Stimulated activated CD8-positive, alpha-beta memory T cell treated with anti-CD3 and anti-CD28 coated beads, Interleukin-4, amount 100 ng/mL, for 48 hours (primary cell): ENCODE results near the gene PRLR.
"Not testable (repeated sequence)": the region's sequence is repeated elsewhere in the genome, so short reads cannot be mapped to it uniquely, and the experiment has no call there.

ENCODE experiments used
- DNase-seq: peaks from one replicate; pipeline ENCODE4 v3.0.0-alpha.2; 2020

The PRLR gene

DNA sequence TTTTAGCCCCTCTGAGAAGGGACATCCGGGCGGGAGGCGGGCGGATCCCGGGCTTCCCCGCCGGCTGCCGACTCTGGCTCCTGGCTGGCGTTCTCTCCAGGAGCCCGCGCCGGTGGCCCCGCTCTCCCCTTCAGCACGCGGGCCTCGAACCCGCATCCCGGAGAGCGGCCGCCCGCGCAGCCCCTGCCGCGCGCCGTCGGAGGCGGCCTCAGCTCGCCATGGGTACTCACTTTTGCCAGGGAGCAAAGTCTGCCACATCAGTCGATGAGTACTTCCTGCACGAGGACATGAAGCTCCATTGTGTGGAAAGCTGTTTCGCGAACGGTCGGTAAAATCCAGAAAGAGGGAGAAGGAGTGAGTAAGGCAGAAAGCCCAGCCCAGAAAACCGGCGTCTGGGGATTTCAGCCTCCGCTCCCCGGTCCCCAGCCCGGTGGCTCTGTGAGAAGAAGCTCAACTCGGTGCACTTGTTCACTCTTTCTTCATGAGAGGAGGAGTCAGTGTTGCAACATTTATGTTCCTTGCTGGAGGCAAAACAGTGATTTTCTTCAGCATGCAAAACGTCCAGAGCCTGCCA is at the start of gene PRLR:
TSS of gene PRLR (minus strand) at position 450 of the 574 bp plus-strand sequence. CDS start 140,867 bp downstream, outside the sequence.
- no peak for DNase-seq

DNA sequence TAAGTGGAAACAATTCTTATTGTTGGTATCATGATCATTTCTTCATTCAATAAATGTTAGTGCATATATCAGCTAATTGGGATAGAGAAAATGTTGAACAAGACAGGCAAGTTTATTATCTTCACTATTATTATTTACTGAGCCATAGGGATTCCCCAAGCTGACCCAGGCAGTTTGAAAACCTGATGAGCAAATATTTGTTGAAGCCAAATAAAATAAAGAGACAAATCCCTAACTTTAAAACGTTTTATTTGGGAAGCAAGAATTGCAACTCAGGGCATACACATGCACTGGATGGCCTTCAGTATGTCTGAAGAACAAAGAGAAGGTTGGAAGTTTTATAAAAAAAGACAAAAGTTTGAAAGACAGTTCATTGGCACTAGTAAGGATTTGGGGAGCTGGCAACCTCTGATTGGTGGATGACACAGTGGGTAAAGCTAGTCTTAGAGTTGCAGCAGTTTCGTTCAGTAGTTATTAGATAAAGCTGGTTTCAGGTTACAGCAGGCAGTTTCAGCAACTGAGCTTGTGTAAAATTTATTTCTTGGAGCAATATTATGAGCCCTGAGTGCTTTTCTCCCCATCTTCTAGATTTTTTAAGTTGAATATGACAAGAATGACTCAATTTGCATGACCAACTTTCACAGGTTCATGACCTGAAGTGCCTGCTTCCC is 44.7 kb upstream of the PRLR start:
- no peak for DNase-seq

DNA sequence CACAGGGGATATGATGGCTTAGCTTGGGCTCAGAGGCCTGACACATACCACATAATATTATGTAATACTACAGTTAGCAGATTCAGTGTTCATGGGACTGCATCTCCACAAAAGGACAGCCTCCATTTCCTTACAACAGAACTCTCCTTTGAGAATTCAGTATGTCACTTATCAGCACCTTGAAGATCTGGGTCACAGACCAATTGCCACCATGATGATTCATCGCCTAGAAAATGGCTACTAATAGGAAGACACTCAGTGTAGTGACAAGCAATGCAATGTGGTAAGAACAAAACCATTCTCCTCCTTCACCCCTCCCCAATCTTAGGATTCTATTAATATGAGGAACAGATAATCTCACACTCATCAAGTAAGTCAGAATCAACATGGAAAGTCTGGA is 38.7 kb upstream of the PRLR start:
- no peak for DNase-seq

DNA sequence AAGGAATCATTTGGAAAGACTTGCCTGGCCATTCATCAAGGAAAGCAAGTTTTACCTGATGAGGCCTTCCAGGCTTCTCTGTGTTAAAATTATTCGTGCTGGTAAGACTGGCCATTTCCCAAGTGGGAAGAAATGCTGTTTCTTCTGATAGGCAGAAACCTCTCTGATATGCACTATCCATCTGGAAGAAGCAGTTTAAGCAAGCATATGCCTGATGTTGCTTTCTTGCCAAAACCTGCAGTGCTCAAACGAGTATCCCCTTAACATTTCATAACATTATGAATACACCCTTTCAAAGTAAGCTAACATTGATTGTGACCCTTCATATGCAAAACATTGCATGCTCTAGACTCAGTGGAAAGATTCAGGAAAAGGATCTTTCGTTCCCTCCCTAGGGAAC is 36.0 kb upstream of the PRLR start:
- DNase-seq: no peak

DNA sequence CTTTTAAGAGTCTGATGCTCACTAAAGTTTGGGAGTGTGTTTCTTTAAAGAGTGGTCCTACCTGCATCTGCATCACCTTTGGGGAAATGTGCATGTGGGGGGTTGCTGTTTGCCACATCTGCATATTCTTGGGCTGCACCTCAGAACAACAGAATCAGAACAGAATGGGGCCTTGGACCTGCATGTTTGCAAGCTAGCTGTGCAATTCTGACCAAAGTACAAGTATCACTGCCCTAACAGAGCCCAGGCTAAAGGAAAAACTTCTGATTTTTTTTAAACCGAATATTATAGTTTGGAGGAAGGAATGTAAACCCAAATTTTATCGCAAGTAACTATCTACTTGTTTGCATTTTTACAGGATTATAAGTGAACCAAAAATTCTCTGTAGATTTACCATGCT is 34.2 kb upstream of the PRLR start:
- no peak for DNase-seq

DNA sequence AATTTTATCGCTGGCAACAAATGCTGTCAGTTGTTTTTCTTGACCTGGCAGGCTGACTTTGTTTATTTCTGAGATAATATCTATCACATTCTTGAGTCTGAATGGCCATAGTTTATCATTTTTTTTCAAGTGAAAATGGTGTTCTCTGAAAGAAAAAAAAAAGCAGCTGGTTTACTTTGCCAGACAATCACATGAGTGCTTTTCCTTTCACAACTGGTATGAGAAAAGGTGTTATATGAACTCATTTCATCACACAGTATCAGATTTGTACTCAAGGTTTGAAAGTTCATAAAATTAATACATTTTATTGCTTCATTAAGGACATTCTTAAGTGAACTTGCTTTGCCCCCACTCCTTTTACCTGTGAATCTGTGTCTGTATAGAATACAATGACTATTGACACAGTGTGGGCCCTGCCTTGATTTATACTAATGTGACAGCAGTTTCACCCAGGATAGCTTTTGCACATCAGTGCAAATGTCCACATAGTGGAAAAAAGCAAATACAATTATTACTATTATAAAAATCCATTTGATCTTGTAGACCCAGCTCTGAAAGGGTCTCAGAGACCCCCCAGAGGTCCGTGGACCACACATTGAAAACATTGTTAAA is 33.1 kb upstream of the PRLR start:
- DNase-seq: no peak

DNA sequence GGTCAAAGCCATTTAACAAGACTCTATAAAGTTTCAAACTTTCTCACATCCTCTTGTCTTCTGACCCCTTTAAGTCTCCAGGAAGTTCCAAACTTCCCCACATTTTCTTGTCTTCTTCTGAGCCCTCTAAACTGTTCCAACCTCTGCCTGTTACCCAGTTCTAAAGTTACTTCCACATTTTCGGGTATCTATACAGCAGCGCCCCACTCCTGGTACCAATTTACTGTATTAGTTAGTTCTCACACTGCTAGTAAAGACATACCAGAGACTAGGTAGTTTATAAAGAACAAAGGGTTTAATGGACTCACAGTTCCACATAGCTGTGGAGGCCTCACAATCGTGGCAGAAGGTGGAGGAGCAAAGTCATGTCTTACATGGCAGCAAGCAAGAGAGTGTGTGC is 23.3 kb upstream of the PRLR start:
- DNase-seq: no peak

DNA sequence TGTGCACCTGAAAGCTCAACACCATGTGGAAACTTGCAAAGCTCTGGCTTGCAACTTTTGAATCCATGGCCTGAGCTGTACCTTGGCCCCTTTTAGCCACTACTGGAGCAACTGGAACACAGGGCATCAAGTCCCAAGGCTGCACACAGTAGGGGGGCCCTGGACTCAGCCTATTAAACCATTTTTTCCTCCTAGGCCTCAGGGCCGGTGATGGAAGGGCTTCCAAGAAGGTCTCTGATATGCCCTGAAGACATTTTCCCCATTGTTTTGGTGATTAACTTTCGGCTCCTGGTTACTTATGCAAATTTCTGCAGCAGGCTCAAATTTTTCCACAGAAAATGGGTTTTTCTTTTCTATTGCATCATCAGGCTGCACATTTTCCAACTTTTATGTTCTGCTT is 22.7 kb upstream of the PRLR start:
- no peak for DNase-seq

DNA sequence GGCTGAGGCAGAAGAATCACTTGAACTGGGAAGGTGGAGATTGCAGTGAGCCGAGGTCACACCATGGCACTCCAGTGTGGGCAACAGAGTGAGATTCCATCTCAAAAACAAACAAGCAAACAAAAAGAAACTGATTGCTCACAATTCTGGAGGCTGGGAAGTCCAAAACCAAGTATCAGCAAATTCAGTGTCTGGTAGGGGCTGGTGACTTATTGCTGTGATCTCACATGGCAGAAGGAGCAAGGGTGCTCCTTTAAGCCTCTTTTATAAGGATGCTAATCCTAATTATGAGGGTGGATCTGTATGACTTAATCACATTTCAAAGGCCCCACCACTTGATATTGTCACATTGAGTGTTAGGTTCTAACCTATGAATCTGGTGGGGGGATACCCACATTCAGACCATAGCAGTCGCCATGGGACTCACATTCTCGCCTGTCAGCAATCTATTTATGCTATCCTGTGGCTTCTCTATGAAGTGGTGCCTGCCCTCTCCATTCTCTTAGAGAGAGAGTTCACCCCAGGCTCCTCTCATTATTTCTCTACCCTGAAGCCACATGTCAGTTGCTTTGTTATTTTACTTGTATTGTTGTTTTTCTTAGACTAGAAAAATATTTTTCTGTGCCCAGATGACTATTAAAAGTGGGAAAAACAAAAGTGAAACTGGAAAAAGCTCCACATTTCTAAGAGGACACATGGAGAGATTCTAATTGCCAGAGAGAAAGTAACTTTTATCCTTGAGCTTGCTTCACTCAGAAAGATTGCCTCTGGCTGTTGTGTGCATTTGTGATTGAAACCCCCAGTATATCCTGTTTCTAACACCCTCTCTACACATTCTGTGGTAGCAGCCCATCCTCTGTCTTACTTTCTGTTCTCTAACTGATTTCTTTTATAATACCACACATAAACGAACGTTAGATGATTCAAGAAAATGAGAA is 18.8 kb upstream of the PRLR start:
- DNase-seq: no peak

DNA sequence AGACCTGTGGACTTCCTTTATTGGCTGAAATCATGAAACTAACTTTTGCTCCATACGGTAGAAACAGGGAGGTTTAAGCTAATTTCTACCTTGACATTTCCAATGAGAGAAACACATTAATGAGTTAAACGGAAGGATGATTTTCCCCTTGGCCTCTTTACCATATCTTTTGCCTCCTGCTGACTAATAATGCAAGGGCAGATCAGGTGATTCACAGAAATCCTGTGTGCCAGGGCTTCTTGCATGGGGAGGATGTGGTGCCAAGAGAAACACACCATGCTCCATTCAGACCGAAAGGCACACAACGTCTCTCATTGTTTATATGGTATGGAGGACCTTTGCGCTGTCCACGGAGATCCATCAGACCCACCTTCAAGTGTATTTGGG is 17.4 kb upstream of the PRLR start:
- DNase-seq: no peak

DNA sequence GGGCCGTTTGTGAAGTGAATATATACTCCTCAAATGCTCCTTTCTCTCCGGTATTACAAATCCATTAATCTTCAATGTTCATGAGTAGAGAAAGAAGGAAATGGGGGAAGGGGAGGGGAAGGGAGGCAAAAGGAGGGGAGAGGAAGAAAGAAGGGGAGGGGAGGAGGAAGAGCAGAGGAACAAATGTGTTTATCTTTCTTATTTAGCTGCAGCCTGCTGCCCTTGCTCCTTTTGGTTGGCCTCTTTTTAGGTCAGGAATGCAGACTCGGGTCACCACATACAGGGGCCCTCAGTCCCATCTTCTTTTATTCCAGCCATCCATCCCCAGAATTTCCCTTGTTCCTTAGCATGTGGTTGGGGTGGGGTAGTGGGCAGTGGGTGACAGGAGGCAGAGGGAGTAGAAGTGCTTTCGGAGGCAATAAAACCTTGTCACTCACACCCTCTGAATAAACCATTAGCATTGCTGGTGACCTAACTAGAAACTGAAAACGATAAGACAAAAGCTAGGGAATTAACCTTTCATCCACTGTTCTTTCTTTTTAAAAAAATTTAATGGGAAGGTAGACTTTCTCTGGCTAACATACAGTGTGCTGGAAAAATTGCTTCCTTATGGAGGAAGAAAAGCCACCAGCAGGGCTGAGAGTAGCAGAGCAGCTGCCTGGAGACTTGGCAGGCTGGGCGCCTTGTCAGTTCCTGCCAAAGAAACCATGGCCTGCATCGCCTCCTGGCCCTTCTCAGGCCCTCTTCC is 16.8 kb upstream of the PRLR start:
- no peak for DNase-seq

DNA sequence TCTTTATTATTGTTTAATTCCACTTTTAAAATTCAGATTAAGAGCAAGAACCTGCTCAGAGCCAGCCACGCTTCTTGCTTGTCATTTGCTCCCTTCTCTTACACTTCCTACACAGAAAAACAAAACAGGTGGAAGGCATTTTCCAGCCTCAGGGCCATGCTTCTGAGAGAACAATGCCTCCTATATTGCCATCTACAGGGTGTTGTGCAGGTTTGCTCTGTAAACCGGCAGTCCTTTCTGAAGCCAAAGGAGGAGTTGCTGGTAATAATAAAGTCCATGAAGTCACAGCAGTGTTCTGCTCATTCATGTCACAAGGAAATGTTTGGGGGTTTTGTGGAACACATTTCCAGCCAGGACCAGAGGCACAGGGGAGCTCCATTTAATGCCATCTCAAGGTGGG is 16.1 kb upstream of the PRLR start:
- DNase-seq: no peak

DNA sequence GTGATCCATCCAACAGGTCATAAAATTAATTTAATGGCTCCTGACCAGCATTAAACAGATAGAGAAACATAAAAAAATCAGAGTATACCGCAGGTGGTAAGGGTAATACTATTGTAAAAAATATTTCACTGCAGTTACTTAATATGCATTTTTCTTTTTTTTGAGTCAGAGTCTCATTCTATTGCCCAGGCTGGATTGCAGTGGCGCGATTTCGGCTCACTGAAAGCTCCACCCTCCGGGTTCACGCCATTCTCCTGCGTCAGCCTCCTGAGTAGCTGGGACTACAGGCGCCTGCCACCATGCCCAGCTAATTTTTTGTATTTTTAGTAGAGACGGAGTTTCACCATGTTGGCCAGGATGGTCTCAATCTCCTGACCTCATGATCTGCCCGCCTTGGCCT is 15.1 kb upstream of the PRLR start:
- DNase-seq: not testable (repeated sequence)

DNA sequence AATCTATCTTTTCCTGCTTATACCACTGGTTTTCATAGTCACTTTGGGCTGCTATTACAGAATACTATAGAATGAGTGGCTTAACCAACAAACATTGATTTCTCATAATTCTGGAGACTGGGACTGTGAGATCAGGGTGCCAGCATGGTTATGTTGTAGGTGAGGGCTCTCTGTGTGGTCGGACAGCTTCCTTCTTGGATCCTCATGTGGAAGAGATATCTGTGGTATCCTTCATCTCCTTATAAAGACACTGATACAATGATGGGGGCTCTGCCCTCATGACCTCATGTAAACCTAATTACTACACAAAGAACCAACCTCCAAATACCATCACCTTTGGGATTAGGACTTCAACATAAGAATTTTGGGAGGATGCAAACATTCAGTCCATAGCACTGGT is 13.9 kb upstream of the PRLR start:
- DNase-seq: no peak

DNA sequence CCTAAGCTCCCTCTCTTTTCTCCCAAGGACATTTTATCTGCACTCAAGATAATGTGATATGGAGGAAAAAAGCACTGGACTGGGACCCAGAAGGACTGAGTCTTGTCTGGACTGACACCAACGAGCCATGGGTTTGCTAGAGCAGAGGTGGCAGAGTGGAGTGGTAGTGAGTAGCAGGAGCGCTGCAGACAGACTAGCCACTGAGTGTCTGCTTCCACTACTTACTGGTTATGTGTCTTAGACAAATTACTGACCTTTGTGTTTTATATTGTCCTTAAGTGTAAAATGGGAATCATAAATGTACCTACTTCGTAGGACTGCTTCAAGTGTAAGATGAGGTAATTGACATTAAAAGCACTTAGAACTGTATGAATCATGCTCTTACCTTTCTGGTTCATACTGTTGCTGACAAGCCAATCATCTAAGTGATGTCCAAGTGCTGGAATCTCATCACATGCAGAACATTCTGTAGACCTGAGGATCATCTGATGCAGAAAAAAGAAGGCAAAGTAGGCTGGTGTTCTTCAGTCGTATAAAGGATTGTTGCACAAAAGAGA is 12.5 kb upstream of the PRLR start:
- DNase-seq: no peak

DNA sequence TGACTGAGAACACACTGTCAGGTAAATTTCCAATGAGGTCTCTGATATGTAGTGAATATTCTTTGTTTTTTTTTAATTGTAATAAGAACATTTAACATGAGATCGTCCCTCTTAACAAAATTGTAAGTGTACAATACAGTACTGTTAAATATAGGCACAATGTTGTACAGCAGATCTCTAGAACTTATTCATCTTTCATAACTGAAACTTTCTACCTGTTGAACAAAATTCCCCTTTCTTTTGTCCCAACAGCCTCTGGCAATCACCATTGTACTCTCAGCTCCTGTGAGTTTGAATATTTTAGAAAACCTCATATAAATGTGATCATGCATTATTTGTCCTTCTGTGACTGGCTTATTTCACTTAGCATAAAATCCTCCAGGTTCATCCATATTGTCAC is 10.6 kb upstream of the PRLR start:
- no peak for DNase-seq

DNA sequence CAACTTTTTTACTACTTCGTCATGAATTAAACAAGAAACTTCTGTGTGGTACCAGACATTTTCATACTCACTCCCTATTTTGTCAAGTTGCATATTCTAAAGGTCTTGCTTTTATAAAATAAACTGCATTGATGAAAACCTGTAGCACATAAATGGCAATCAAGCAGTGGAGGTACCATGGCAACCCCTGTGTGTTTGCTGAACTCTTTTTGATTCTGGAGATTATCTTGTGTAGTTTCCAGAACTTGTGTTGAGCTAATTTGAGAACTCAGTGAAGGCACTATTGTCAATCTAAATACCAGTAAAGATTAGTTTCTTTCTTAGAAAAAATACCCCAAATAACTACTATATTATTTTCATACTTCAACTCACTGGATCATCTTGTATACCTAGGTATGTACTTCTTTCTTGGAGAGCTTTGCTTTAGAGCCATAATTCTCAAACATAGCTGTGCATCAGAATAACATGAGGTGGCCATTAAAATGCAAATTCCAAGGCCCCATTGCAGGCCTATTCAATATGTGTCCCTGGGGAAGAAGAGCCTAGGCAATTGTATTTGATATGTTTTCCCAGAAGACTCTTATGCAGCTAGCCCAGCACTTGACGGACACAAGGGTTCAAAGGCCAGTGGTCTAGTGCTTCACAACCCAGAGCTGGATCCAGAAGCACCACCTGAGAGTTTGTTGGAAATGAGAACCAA is 9.8 kb upstream of the PRLR start:
- no peak for DNase-seq

DNA sequence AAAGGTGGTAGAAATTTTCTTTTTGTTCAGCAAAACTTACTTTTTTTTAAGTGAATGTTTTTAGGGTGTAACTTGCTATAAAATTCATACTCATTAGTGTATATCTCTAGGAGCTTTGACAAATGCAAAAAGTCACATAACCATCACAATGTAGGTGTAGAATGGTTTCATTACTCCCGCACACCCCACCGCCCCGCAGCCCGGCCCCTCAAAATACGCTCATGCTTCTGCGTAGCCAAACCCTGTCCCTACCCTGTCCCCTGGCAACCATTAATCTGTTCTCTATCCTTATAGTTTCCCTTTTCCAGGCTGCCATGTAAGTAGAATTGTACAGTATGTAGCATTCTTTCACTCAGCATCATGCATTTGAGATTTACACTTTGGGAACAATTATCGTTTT is 9.2 kb upstream of the PRLR start:
- no peak for DNase-seq

DNA sequence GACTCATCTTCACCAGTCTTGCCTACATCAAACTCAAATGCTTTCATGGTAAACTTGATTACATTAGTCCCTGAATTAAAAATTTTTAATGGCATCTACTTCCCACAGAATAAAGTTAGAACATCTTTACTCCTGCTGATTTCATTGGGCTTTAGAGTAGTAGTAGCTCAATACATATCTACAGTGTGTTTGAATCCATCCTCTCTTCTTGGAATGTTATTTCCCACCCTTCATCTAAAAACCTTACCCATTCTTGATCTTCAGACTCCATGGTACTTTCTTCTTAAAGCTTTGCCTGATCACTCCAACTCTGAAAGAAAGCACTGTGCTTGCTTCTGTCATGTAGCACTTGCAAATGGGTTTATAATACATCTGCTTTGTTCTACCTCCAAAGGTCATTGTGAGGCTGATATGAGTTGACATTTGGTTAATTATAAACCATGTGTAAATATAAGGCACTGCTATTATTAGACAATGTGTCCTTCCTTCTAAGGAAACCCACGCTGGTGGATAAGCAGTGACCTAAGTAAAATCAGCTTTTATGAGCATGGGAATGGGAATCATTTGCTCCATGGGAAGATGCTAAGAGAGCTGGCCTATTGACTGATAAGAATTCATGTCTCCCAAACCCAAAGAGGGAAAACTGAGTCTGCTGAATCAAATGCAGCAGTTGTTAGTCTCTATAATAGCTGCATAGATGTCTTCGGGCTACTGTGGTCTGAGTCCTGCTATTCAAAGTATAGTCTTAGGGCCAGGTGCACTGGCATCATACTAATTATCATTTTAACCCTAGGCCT is 7.5 kb upstream of the PRLR start:
- DNase-seq: no peak

DNA sequence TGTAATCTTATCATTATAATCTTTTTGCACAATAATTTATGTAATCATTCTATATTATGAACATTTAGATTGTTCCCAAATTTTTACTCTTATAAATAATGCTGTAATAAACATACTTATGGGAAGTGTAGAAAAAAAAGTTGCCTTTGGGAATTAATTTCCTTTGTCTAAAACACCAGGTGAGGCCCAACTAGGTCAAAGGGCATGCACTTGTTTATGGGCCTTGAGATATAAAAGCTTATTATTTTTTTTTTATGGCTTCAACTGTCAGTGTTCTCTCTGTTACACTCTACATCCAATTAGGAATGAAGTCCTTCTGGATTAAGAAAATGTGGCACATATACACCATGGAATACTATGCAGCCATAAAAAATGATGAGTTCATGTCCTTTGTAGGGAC is 6.5 kb upstream of the PRLR start:
- DNase-seq: no peak

DNA sequence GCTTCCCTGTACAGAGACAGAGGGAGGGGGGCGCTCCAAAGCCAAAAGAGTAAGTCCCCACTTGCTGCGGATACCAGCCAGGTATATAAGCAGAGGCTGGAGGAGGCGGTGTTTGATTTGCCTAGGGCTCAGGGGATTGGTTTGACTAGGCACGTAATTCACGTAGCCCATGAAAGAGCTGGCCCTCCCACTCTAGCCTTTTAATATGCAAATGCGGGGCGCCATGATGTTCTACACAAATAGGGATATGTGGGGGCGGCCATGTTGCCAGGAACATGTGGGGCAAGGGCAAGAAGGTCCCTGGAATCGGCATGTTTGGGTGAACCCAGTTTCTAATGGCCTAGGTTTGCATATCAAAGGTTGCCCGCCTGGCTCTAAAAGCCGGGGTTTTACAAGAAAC is 3.3 kb upstream of the PRLR start:
- no peak for DNase-seq
